DND-41 (cell line): ENCODE results near the gene SMIM10L1.

Experiments used
- ATAC-seq: fragments of 200-7000 bp; cut with Tn5 transposase; 3 replicates; pipeline ENCODE4 v1.9.1; 2021; ENCODE audit warnings: low read depth; ENCODE audit not compliant: insufficient read depth
- DNase-seq: peaks from one replicate; pipeline ENCODE4 v3.0.0-alpha.2; 2020
- H2AFZ ChIP-seq: 2 replicates; pipeline ENCODE4 v1.6.0; 2012; ENCODE audit warnings: low read depth, low read length
- H3K27ac ChIP-seq: 2 replicates; pipeline ENCODE4 v1.5.1; 2012; ENCODE audit warnings: low read length, inconsistent platforms
- H3K27me3 ChIP-seq: fragments of 200-600 bp; sonication (generic); 2 replicates; pipeline ENCODE4 v1.6.0; 2012; ENCODE audit warnings: low read length, mild to moderate bottlenecking, inconsistent platforms; ENCODE audit not compliant: insufficient read depth, poor library complexity
- H3K36me3 ChIP-seq: 2 replicates; pipeline ENCODE4 v1.5.1; 2012; ENCODE audit warnings: low read length, inconsistent platforms; ENCODE audit not compliant: insufficient read depth
- H3K4me1 ChIP-seq: 2 replicates; pipeline ENCODE4 v1.5.1; 2012; ENCODE audit warnings: mild to moderate bottlenecking, low read length; ENCODE audit not compliant: insufficient read depth
- H3K4me2 ChIP-seq: 2 replicates; pipeline ENCODE4 v1.6.0; 2012; ENCODE audit warnings: mild to moderate bottlenecking, moderate library complexity, low read length, inconsistent platforms; ENCODE audit not compliant: insufficient read depth
- H3K4me3 ChIP-seq, 2 experiments: fragments of 200-600 bp in 1 of 2; shearing (Covaris generic) in 1 of 2; 2 replicates each; pipeline ENCODE4 v1.5.1; 2012 to 2016; ENCODE audit warnings: inconsistent platforms in 2 of 2, low read length in 2 of 2, mild to moderate bottlenecking in 2 of 2, low read depth in 1 of 2, moderate library complexity in 1 of 2
- H3K79me2 ChIP-seq: 2 replicates; pipeline ENCODE4 v1.6.0; 2012; ENCODE audit warnings: low read length, inconsistent platforms; ENCODE audit not compliant: insufficient read depth
- H3K9ac ChIP-seq: 2 replicates; pipeline ENCODE4 v1.6.0; 2012; ENCODE audit warnings: low read depth, mild to moderate bottlenecking, inconsistent platforms, low read length, moderate library complexity
- H3K9me3 ChIP-seq: 2 replicates; pipeline ENCODE4 v1.5.1; 2012; ENCODE audit warnings: low read length, moderate library complexity, mild to moderate bottlenecking, inconsistent platforms; ENCODE audit not compliant: insufficient read depth, severe bottlenecking
- H4K20me1 ChIP-seq: 2 replicates; pipeline ENCODE4 v1.6.0; 2012; ENCODE audit warnings: low read length; ENCODE audit not compliant: insufficient read depth
- EZH2 ChIP-seq: IDR thresholded peaks from 3 replicates; pipeline ENCODE4 v1.6.1; 2012; ENCODE audit warnings: borderline replicate concordance, low read depth, mild to moderate bottlenecking, moderate library complexity, low read length, inconsistent platforms; ENCODE audit not compliant: severe bottlenecking
- TF ChIP-seq, protein P1 (sequence below): IDR thresholded peaks from 2 replicates; pipeline ENCODE4 v1.5.1; 2012; ENCODE audit warnings: borderline replicate concordance, low read length, moderate library complexity, mild to moderate bottlenecking; ENCODE audit not compliant: poor library complexity, severe bottlenecking; ENCODE audit errors: extremely low read depth

The SMIM10L1 gene

DNA sequence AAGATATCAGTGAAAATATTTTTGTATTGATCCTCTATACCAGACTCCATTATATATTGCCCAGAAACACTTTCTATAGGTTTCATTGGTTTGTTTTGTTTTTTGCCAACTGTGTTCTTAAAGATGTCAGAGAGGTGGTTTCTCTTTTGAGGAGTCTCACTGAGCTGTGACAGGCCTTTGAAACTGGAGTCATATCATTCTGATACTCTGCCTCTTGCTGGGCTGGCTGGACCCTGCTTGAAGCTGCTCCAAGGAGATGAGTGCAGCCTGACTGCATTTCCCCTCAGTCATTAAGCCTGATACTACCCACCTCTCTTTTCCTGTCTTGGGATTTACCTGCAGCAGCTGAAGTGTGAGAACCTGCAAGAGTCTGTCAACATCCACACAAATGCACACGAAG lies 20.2 kb upstream of the SMIM10L1 start:
- H2AFZ ChIP-seq: no peak overlapping the region
- peaks cover 62% of the 10 kb centered on the region for H3K79me2 ChIP-seq
- no peak for ATAC-seq
- no peak for DNase-seq
- H3K4me3 ChIP-seq: no peak overlapping the region
- H3K4me2 ChIP-seq: no peak overlapping the region
- H3K27me3 ChIP-seq: no peaks in the 10 kb centered on the region
- TF ChIP-seq, protein P1, sequence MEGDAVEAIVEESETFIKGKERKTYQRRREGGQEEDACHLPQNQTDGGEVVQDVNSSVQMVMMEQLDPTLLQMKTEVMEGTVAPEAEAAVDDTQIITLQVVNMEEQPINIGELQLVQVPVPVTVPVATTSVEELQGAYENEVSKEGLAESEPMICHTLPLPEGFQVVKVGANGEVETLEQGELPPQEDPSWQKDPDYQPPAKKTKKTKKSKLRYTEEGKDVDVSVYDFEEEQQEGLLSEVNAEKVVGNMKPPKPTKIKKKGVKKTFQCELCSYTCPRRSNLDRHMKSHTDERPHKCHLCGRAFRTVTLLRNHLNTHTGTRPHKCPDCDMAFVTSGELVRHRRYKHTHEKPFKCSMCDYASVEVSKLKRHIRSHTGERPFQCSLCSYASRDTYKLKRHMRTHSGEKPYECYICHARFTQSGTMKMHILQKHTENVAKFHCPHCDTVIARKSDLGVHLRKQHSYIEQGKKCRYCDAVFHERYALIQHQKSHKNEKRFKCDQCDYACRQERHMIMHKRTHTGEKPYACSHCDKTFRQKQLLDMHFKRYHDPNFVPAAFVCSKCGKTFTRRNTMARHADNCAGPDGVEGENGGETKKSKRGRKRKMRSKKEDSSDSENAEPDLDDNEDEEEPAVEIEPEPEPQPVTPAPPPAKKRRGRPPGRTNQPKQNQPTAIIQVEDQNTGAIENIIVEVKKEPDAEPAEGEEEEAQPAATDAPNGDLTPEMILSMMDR: no peak
- no peak for TF ChIP-seq EZH2
- H3K27ac ChIP-seq: no peak overlapping the region
- H3K4me1 ChIP-seq: no peaks in the 10 kb centered on the region
- H4K20me1 ChIP-seq: no peaks in the 10 kb centered on the region; the same call in 1 of the 2 replicates
- H3K36me3 ChIP-seq: peaks cover 22% of the 10 kb centered on the region; the same call in 1 of the 2 replicates
- H3K9me3 ChIP-seq: peaks cover 27% of the 10 kb centered on the region
- H3K9ac ChIP-seq: no peak overlapping the region

DNA sequence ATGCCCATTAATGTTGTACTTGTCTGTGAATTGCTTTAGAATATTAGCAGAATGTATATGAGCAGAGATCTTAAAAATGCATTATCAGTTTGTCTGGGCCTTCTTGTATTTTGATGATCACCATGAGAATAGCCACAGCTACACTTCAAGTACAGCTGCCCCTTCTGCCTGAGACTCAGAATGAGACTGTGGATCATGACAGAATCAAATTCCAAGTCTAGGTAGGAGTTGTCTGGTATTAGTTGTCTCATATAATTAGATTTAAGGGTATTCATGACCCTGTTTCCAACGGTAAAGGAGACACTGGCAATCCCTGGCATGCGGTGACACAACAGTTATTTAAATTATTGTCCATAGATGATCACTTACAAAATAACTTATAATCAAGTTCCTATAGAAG lies 18.3 kb upstream of the SMIM10L1 start:
- Histone ChIP-seq H3K9me3 (peaks cover 38% of the 10 kb centered on the region), H3K4me3 (no peak overlapping the region), H2AFZ (no peak overlapping the region), H3K4me2 (no peak overlapping the region), H3K79me2 (peaks cover 63% of the 10 kb centered on the region), H3K27me3 (no peaks in the 10 kb centered on the region), H4K20me1 (no peaks in the 10 kb centered on the region; the same call in 1 of the 2 replicates), H3K4me1 (no peaks in the 10 kb centered on the region), H3K9ac (no peak overlapping the region), H3K27ac (no peak overlapping the region), H3K36me3 (peaks cover 25% of the 10 kb centered on the region; the same call in 1 of the 2 replicates)
- no peak for DNase-seq
- no peak for TF ChIP-seq EZH2
- ATAC-seq: no peak

DNA sequence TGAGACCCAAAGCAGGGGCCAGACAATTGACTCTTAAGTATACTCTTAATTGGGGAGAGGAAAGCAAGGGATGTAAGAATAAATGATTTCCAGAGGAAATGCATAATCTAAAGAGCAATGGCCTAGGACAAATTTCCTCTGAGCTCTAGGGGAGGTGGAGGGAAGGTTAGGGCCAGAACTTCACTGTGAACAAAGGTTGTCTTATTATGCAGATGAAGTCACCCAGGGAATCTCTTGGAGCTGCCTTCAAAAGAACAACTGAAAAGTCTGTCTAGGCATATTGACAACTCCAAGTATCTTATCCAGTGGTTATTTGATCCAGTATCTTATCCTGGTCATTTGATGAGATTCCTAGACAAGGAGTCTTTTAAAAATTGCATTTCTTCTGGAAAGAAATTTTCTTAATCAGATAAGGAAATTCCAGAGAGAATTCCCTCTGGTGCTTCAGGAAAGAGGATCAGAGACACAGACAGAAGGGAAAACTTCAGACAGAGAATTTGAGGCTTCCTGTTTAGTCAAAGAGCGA lies 16.5 kb upstream of the SMIM10L1 start:
- Histone ChIP-seq H3K9me3 (peaks cover 42% of the 10 kb centered on the region), H3K4me2 (no peak overlapping the region), H3K79me2 (peaks cover 80% of the 10 kb centered on the region), H3K4me3 (no peak overlapping the region), H3K36me3 (peaks cover 33% of the 10 kb centered on the region; the same call in 1 of the 2 replicates), H2AFZ (no peak overlapping the region), H4K20me1 (peaks cover 6% of the 10 kb centered on the region; the same call in 1 of the 2 replicates), H3K9ac (no peak overlapping the region), H3K27ac (no peak overlapping the region), H3K4me1 (no peaks in the 10 kb centered on the region), H3K27me3 (no peaks in the 10 kb centered on the region)
- no peak for TF ChIP-seq EZH2
- TF ChIP-seq, protein P1: no peak
- ATAC-seq: no peak
- DNase-seq: no peak

DNA sequence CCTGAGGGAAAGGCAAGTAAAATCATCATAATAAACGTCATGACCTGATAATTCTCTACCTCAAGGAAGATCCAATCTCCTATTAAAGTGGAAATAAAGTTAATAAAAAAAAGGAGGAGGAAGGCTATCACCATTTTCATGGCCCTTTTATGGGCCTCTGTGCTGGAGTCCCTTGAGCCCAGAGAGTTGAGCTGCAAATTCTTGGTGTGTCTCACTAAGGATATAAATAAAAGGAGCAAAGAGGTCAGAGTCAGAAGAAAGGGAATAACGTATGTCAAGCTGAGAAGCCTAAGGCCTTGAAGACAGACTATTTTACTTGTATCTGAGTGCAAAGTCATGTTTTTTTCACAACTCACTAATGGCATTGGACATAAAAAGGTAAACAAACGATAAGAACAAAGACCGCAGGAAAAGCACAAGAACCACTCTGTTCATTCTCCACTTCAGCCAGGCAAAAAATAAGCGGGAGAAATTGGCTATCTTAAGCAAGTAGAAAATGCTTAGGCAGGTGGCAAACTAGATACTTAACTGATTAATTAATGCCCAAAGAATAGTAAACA lies 12.0 kb upstream of the SMIM10L1 start:
- ATAC-seq (no peak), DNase-seq (no peak)
- Histone ChIP-seq H3K9me3 (peaks cover 32% of the 10 kb centered on the region), H3K36me3 (peaks cover 46% of the 10 kb centered on the region), H3K4me2 (no peak overlapping the region), H3K27me3 (no peaks in the 10 kb centered on the region), H2AFZ (no peak overlapping the region), H3K27ac (no peak overlapping the region), H3K79me2 (peaks cover 99% of the 10 kb centered on the region), H3K4me1 (no peaks in the 10 kb centered on the region), H3K9ac (no peak overlapping the region), H4K20me1 (peaks cover 23% of the 10 kb centered on the region; the same call in 1 of the 2 replicates), H3K4me3 (no peak overlapping the region)
- TF ChIP-seq EZH2: no peak
- TF ChIP-seq, protein P1: no peak
